Eye (tissue), 1 donor: ENCODE results near the gene EFTUD2.

Experiments
- DNase-seq: peaks from one replicate; pipeline ENCODE4 v3.0.0-alpha.2; 2015

EFTUD2 gene

DNA sequence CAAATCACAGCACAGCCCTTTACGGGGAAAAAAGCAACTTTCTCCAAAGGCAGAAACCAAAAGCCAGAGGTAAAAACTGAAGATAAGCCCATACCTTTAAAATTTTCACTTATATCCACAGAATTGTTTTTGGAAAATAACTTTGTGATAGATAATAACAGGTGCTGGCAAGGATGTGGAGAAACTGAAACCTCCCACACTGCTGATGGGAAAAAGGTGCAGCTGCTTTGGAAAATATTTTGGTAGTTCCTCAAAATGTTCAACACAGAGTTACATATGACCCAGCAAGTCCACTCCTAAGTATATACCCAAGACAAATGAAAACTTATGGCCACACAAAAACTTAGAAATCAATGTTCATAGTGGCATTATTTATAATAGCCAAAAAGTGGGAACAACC is 12.2 kb downstream of the EFTUD2 start:
- no peak for DNase-seq

- no peak for DNase-seq
Measured at GRCh38 chr17:44884941-44885340, 14.3 kb downstream of the EFTUD2 start.

DNA sequence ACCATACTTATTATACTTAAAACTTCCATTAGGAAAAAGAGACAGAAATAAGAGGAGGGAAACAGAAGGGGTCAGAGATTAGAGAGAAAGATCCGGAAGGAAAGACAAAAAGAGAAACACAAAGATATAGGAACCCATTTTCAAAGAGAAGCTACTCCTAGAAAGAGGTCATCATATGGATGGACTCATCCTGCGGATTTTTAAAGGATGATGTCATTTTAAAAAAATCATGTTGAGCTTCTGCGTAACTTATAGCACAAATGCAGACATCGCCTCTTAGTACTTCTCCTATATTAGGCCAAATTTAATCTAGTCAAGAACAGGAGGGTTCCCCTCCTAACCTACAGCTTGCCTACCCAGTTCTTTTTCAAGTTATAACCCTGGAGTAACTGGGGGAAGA is 18.1 kb downstream of the EFTUD2 start:
- no peak for DNase-seq

GRCh38 chr17:44880062-44880461 is 19.2 kb downstream of the EFTUD2 start:
- DNase-seq: no peak

- DNase-seq: no peak
Measured at GRCh38 chr17:44879376-44879775, 19.9 kb downstream of the EFTUD2 start.

DNA sequence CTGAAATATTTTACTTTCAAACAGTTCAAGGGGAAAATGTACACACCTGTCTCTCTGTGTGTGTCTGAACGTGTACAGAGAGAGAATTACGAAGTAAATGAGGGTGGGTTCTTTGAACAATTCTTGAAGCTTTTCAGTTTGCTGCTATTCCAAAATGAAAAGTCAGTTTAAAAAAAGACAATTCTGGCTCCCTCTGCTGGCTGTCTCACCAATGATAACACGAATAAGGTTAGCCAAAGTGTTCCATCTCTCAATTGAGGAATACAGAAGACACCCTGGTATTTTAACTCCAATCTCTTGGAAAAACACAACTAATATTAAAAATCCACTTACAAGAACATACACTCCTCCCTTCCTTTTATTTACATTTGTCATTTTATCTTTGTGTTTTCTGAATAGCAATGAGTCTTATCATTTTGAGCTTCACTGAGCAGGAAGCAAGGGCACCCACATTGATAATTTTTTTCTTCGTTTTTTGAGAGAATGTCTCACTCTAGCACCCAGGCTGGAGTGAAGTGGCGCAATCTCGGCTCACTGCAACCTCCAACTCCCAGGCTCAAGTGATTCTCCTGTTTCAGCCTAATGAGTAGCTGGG is 20.5 kb downstream of the EFTUD2 start:
- DNase-seq: peak; percentile 80

DNA sequence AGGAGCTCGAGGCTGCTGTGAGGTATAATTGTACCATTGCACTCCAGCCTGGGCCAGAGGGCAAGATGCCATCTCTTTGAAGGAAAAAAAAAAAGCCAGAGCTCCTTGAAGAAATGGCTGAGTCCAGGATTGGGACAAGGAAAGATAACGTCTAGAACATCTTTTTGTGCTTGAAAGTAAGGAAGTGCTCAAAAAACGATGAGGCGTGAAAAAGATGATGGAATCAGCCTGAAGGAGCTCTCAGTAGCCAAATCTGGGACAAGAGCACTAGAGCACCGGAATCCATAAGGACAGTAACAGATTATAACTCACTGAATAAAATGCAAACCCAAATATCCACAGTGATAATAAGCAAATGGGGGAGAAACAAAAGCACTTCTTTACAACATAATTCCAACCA is 22.1 kb downstream of the EFTUD2 start:
- DNase-seq: no peak

DNA sequence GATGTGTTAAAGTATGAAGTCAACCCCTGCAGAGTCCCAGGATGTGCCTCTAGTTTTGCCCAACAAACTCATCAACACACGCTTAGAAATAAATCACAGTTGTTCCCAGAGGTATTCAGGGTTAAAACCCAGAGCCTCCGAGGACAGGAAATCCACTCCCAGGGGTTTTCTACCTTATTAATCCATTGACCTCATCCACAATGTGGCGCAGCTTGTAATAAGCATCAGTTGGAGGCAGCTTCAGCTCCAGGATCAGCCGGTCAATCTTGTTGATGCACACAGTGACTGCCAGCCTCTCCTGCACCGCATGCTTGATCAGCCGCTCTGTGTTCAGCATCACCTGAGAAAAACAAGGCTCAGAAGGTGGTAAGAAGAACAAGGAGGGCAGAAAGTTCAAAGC is 23.5 kb downstream of the EFTUD2 start:
- no peak for DNase-seq

- no peak for DNase-seq
Measured at GRCh38 chr17:44872131-44872768, 27.0 kb downstream of the EFTUD2 start.

- no peak for DNase-seq
Measured at GRCh38 chr17:44871556-44871955, 27.7 kb downstream of the EFTUD2 start.

DNA sequence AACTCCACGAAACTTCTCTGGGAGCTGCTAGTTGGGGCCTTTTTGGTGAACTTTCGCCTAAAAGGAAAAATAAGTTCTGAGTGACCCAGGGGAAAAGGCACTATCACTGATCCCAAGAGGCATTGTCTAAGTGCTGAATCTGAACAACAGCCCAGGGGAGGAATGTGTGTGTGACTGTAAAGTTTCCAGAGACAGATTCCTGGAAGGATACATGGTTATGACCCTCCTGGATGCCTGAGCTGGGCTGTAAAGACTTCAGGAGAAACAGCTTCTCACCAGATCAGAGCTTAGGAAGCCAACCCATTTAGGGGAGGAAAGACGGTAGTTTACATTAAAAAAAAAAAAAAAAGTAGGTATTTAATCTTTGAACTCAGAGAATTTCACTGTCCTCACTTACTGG is 31.4 kb downstream of the EFTUD2 start:
- no peak for DNase-seq

GRCh38 chr17:44865931-44866330 is 33.3 kb downstream of the EFTUD2 start:
- no peak for DNase-seq

- DNase-seq: peak; percentile 91
Measured at GRCh38 chr17:44865231-44865660, 34.0 kb downstream of the EFTUD2 start.

GRCh38 chr17:44864831-44865230 is 34.4 kb downstream of the EFTUD2 start:
- DNase-seq: no peak

- DNase-seq: no peak
Measured at GRCh38 chr17:44863061-44863918, 36.0 kb downstream of the EFTUD2 start.

DNA sequence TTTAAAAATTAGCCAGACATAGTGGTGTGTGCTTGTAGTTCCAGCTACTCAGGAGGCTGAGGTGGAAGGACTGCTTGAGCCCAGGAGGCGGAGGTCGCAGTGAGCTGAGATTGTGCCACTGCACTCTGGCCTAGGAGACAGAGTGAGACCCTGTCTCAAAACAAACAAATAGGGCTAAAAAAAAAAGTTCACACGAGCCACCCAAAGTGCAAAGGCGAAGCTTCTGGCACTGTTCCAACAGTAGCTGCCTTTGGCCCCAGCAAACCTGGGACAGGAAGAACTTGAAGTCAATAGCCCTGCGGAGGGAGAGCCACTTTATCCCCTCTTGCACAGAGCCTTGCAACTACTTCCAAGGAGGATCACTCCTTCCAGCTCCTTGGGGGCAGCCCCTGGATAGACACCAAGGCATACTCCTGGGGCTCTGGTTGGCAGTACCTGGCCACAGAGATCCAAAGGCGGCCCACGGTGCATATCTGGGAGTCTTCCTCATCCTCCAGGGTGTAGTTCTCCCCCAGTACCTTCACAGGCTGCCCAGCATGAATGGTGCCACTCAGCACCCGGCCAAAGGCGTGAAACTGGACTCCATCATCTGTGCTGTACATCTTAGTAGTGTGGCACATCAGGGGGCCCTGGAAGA is 36.8 kb downstream of the EFTUD2 start:
- no peak for DNase-seq

GRCh38 chr17:44859701-44860100 is 39.5 kb downstream of the EFTUD2 start:
- DNase-seq: no peak

DNA sequence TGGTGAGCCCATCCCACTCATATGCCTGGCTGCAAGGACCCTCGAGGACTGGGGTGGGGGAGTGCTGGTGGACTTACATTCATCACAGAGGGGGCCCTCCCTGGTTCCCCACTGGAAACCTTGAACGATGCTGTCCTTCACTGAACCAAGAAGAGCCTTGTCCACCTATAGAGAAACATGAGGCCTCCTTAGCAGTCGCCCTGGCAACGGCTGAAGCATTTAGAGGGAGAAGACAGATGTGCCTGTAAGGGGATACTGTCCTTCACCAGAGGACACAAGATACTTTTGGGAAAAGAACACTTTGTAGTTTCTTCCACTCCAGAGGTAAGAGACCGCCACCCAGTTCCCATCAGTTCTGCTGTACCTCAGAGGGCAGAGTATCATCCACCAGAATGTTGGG is 45.1 kb downstream of the EFTUD2 start:
- no peak for DNase-seq

DNA sequence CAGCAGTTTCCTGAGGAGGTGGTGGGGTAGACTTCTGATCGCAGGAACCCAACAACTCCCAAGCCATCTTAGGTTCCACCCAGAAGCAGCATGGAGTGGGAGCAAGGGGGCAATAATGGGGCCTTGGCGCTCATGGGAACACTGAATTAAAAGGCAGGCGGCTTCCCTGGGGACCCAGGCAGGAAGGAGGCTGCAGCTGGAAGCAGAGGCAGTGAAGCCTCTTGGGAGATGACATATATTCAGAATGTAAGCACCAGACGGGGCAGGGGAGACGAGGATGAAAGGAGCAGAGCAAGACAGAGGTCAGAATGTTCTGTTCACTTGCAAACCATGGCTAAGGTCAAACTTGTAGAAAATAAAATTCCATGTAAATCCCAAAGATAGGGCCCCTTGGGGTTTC is 48.6 kb downstream of the EFTUD2 start:
- no peak for DNase-seq

DNA sequence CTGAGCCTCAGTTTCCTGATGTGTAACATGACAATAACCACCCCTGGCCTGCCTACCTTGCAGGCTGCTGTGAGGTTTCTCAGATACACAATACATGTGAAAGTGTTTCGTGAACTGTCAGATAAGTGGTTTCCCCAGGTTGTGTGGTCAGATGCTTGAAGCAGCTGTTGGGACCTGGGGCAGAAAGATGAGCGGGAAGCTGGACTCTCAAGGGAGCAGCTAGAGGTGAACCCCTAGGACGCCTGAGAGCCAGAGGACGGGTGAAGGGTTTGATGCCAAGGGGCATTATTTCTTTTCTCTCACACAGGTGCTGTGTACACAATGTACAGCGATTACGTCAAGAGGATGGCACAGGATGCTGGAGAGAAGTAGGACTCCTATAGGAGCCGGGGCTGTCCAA is 49.2 kb downstream of the EFTUD2 start:
- no peak for DNase-seq

GRCh38 chr17:44848961-44849489 is 50.2 kb downstream of the EFTUD2 start:
- DNase-seq: no peak

- no peak for DNase-seq
Measured at GRCh38 chr17:44848257-44848795, 50.9 kb downstream of the EFTUD2 start.

DNA sequence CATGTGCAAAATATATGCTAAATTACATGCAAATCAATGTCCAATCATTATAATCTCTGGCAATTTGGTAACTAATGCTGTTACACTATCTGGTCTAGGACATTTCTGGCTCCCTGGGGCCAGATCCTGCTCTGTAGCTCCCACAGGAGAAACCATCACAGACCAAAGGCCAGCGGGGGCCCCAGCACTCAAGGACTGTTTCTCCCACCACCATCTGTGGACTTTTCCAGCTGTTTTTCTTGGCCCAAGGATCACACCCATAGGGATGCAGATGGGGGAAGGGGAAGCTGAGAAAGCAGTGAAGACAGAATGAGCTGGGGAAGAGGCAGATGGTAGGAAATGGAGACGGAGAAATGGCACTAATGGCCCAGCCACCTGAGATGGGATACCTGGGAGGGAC is 51.7 kb downstream of the EFTUD2 start, which contains the start of gene HIGD1B:
HIGD1B (plus strand) TSS at position 298 of the 400 bp plus-strand sequence. CDS start 270 bp downstream, outside the sequence.
- DNase-seq: no peak
